Superior temporal gyrus (tissue), 1 donor: ENCODE results near the gene GAL.
"Not testable (repeated sequence)": the region's sequence is repeated elsewhere in the genome, so short reads cannot be mapped to it uniquely, and the experiment has no call there.

Source experiments
- DNase-seq: peaks from one replicate; pipeline ENCODE4 v3.0.0-alpha.2; 2016; ENCODE audit errors: extremely low spot score

The GAL gene

GRCh38 chr11:68684385-68685356, at the start of gene GAL:
Gene GAL, plus strand, starts transcription at chr11:68684544. Its CDS starts 380 bp downstream, at chr11:68684924.
- DNase-seq: no peak

GRCh38 chr11:68634606-68635005, 49.7 kb upstream of the GAL start:
- DNase-seq: not testable (repeated sequence)

GRCh38 chr11:68635172-68635571, 49.2 kb upstream of the GAL start:
- DNase-seq: not testable (repeated sequence)

- not testable (repeated sequence) for DNase-seq
These were observed 48.5 kb upstream of the GAL start for GRCh38 chr11:68635883-68636282.

GRCh38 chr11:68639322-68639721, 45.0 kb upstream of the GAL start:
- not testable (repeated sequence) for DNase-seq

GRCh38 chr11:68641880-68642279, 42.5 kb upstream of the GAL start:
- DNase-seq: no peak

- DNase-seq: no peak
These were observed 40.8 kb upstream of the GAL start for GRCh38 chr11:68643585-68643984.

GRCh38 chr11:68646832-68647231, 37.5 kb upstream of the GAL start:
- no peak for DNase-seq

GRCh38 chr11:68649851-68650555, 34.3 kb upstream of the GAL start:
- DNase-seq: no peak

- DNase-seq: no peak
These were observed 33.5 kb upstream of the GAL start for GRCh38 chr11:68650801-68651200.

- DNase-seq: no peak
These were observed 32.9 kb upstream of the GAL start for GRCh38 chr11:68651208-68651984.

GRCh38 chr11:68651985-68652682, 32.2 kb upstream of the GAL start:
- DNase-seq: no peak

GRCh38 chr11:68652683-68653156, 31.6 kb upstream of the GAL start:
- DNase-seq: no peak

- no peak for DNase-seq
These were observed 30.6 kb upstream of the GAL start for GRCh38 chr11:68653486-68654430.

GRCh38 chr11:68654978-68655377, 29.4 kb upstream of the GAL start:
- no peak for DNase-seq

GRCh38 chr11:68655406-68655805, 28.9 kb upstream of the GAL start:
- no peak for DNase-seq

- DNase-seq: no peak
These were observed 28.5 kb upstream of the GAL start for GRCh38 chr11:68655806-68656205.

GRCh38 chr11:68657021-68657780, 27.1 kb upstream of the GAL start:
- DNase-seq: no peak

GRCh38 chr11:68658097-68658496, 26.2 kb upstream of the GAL start:
- no peak for DNase-seq
